CD14-positive monocyte (primary cell): ENCODE measurements around the gene MTG2. TPM values are rescaled to one million over a fixed set of nuclear protein-coding genes. Genes with fewer than 3 reads are reported as not detected.

ENCODE experiments used
- DNase-seq, 3 donors: peaks; one replicate each; pipeline ENCODE4 v3.0.0-alpha.2; 2011 to 2022
- H2AFZ ChIP-seq: 2 replicates; pipeline ENCODE4 v1.6.0; 2012; ENCODE audit warnings: mild to moderate bottlenecking, low read depth, low read length, inconsistent platforms; ENCODE audit not compliant: insufficient read depth, poor library complexity, severe bottlenecking
- H3K27ac ChIP-seq, 2 donors: 1 replicate in 1 of 2; 2 replicates in 1 of 2; pipeline ENCODE4 v1.5.1; 2012 to 2013; ENCODE audit warnings: low read length in 2 of 2, control low read depth in 1 of 2, inconsistent platforms in 1 of 2, low read depth in 1 of 2, mild to moderate bottlenecking in 1 of 2
- H3K27me3 ChIP-seq, 2 donors: one replicate each; pipeline versions ENCODE4 v1.6.0 to v1.6.1; 2011 to 2013; ENCODE audit warnings: low read length in 2 of 2; ENCODE audit not compliant: control insufficient read depth in 2 of 2, insufficient read depth in 2 of 2
- H3K36me3 ChIP-seq, 2 donors: replicated peaks in 1 of 2; 1 replicate in 1 of 2; 2 replicates in 1 of 2; pipeline versions ENCODE4 v1.5.1 to v1.6.1; 2012 to 2013; ENCODE audit warnings: low read length in 2 of 2, control low read depth in 1 of 2, inconsistent platforms in 1 of 2, mild to moderate bottlenecking in 1 of 2; ENCODE audit not compliant: insufficient read depth in 2 of 2, control insufficient read depth in 1 of 2
- H3K4me1 ChIP-seq, 2 donors: 1 replicate in 1 of 2; 2 replicates in 1 of 2; pipeline versions ENCODE4 v1.5.1 to v1.6.1; 2012 to 2013; ENCODE audit warnings: low read length in 2 of 2, control low read depth in 1 of 2, inconsistent platforms in 1 of 2, mild to moderate bottlenecking in 1 of 2, moderate library complexity in 1 of 2; ENCODE audit not compliant: insufficient read depth in 2 of 2, control insufficient read depth in 1 of 2
- H3K4me2 ChIP-seq: replicated peaks from 2 replicates; pipeline ENCODE3; 2012; ENCODE audit warnings: low read length, moderate library complexity, mild to moderate bottlenecking; ENCODE audit not compliant: poor library complexity, severe bottlenecking; ENCODE audit errors: extremely low read depth
- H3K4me3 ChIP-seq, 3 experiments: fragments of 200-600 bp in 1 of 3; sonication (generic) in 1 of 3; replicated peaks in 1 of 3; 1 replicate in 2 of 3; 2 replicates in 1 of 3; pipeline ENCODE4 v1.5.1; 2011 to 2013; ENCODE audit warnings: low read length in 3 of 3, mild to moderate bottlenecking in 3 of 3, control low read depth in 2 of 3, low read depth in 2 of 3, inconsistent platforms in 1 of 3, moderate library complexity in 1 of 3
- H3K79me2 ChIP-seq: 2 replicates; pipeline ENCODE4 v1.6.0; 2012; ENCODE audit warnings: mild to moderate bottlenecking, control low read depth, inconsistent platforms, low read length, moderate library complexity; ENCODE audit not compliant: insufficient read depth
- H3K9ac ChIP-seq: 2 replicates; pipeline ENCODE4 v1.6.0; 2017; ENCODE audit warnings: low read length, mild to moderate bottlenecking; ENCODE audit not compliant: insufficient read depth, poor library complexity, severe bottlenecking
- H3K9me3 ChIP-seq, 2 donors: replicated peaks in 1 of 2; 1 replicate in 1 of 2; 2 replicates in 1 of 2; pipeline versions ENCODE4 v1.5.1 to v1.6.1; 2012 to 2013; ENCODE audit warnings: low read length in 2 of 2, control low read depth in 1 of 2; ENCODE audit not compliant: control insufficient read depth in 1 of 2, insufficient read depth in 1 of 2
- H4K20me1 ChIP-seq: 2 replicates; pipeline ENCODE4 v1.6.0; 2012; ENCODE audit warnings: mild to moderate bottlenecking, low read length, control low read depth, moderate library complexity; ENCODE audit not compliant: insufficient read depth
- H3K27ac Mint-ChIP-seq, 7 donors: one replicate each; pipeline ENCODE4 v1.8.0; 2020; ENCODE audit warnings: mild to moderate bottlenecking in 7 of 7, mixed read lengths in 7 of 7, moderate library complexity in 6 of 7, inconsistent platforms in 2 of 7
- H3K27me3 Mint-ChIP-seq, 3 donors: one replicate each; pipeline ENCODE4 v1.8.0; 2021 to 2022; ENCODE audit warnings: low read depth in 3 of 3, mild to moderate bottlenecking in 3 of 3, mixed read lengths in 3 of 3, moderate library complexity in 3 of 3, inconsistent platforms in 1 of 3
- H3K36me3 Mint-ChIP-seq, 2 donors: one replicate each; pipeline ENCODE4 v1.8.0; 2020; ENCODE audit warnings: mixed read lengths in 2 of 2, inconsistent platforms in 1 of 2, mild to moderate bottlenecking in 1 of 2
- H3K4me1 Mint-ChIP-seq: one replicate; pipeline ENCODE4 v1.8.0; 2020; ENCODE audit warnings: mild to moderate bottlenecking, mixed read lengths
- H3K4me3 Mint-ChIP-seq, 2 donors: one replicate each; pipeline ENCODE4 v1.8.0; 2020; ENCODE audit warnings: mild to moderate bottlenecking in 2 of 2, mixed read lengths in 2 of 2, moderate library complexity in 1 of 2
- H3K9me3 Mint-ChIP-seq, 7 donors: one replicate each; pipeline ENCODE4 v1.8.0; 2020 to 2022; ENCODE audit warnings: mixed read lengths in 7 of 7, mild to moderate bottlenecking in 6 of 7, moderate library complexity in 6 of 7, inconsistent platforms in 2 of 7
- CTCF ChIP-seq: fragments of 200-600 bp; IDR thresholded peaks from one replicate; pipeline ENCODE4 v1.8.0; 2022; ENCODE audit warnings: antibody characterized with exemption, mild to moderate bottlenecking
- WGBS: methylation state at CpG from one replicate; pipeline ENCODE4 v1.1.5; 2013; ENCODE audit warnings: missing lambda C conversion rate; ENCODE audit not compliant: insufficient coverage; 5-methylcytosine and 5-hydroxymethylcytosine counted together
- intact Hi-C, 2 donors: fragments of 100-400 bp; cut with micrococcal nuclease; formaldehyde crosslinking; loops; one replicate each; pipeline versions ENCODE4 v1.15.0 to v1.15.1; 2023
- polyA plus RNA-seq, 3 donors: library from polyadenylated mRNA; depleted of rRNA in 1 of 3; unstranded in 2 of 3; stranded (reverse) in 1 of 3; fragments of 300-500 nt in 2 of 3; fragments of >200 nt in 1 of 3; fragmentation: Illumina TruSeq in 2 of 3; gene quantifications; 1 replicate in 2 of 3; 2 replicates in 1 of 3; pipeline ENCODE4 v1.2.3, GENCODE V29; 2012 to 2021

Gene MTG2
- polyA plus RNA-seq, 3 donors = 10.8 to 16.1 (median 14.9) TPM

GRCh38 chr20:62181808-62182207, 1.0 kb upstream of the MTG2 start:
- Histone ChIP-seq H3K9me3 (no peaks in the 10 kb centered on the region), H3K27ac (peak overlapping the region in 1 of 2 donors; percentile 92), H3K4me2 (peak overlapping the region; percentile 88), H4K20me1 (no peaks in the 10 kb centered on the region), H3K9ac (peak overlapping the region; percentile 92), H2AFZ (peak overlapping the region; percentile 89), H3K27me3 (no peaks in the 10 kb centered on the region), H3K4me3 (peak overlapping the region in 1 of 3 experiments; percentile 84), H3K79me2 (peaks cover 32% of the 10 kb centered on the region), H3K36me3 (peaks cover 7 to 12% of the 10 kb centered on the region in 2 donors), H3K4me1 (peaks cover 20 to 31% of the 10 kb centered on the region in 2 donors)
- no CpG with 5 or more reads among the region's 2 CpGs for WGBS
- Mint-ChIP-seq H3K9me3 (no peaks in the 10 kb centered on the region), H3K4me3 (peak overlapping the region; percentile 87 to 89), H3K27ac (peak overlapping the region in 6 of 7 donors; percentile 20 to 95 (median 92)), H3K4me1 (peaks cover 33% of the 10 kb centered on the region), H3K27me3 (peaks cover 0 to 2% (median 0%) of the 10 kb centered on the region in 3 donors), H3K36me3 (peaks cover 10 to 23% of the 10 kb centered on the region in 2 donors)
- no peak for DNase-seq
- TF ChIP-seq CTCF = no peak
- intact Hi-C loops = loop anchor here (2.0 to 5.0 kb wide), 5 partner anchors 39 to 120 kb away; partner anchors contain the start of genes PSMA7 (in 2 of the 2), SS18L1 (in 2 of the 2), ADRM1 (in 1 of the 2) and LSM14B (in 1 of the 2)

- Mint-ChIP-seq H3K27ac (peak overlapping the region; percentile 89 to 96 (median 93)), H3K9me3 (no peaks in the 10 kb centered on the region), H3K4me3 (peak overlapping the region; percentile 87 to 91), H3K27me3 (peaks cover 0 to 2% (median 0%) of the 10 kb centered on the region in 3 donors), H3K4me1 (peaks cover 43% of the 10 kb centered on the region), H3K36me3 (peaks cover 6 to 10% of the 10 kb centered on the region in 2 donors)
- H3K36me3 ChIP-seq = peaks cover 6 to 9% of the 10 kb centered on the region in 2 donors
- peaks cover 20 to 31% of the 10 kb centered on the region in 2 donors for H3K4me1 ChIP-seq
- H2AFZ ChIP-seq = peak overlapping the region; percentile 89
- H3K4me2 ChIP-seq = peak overlapping the region; percentile 88
- peaks cover 11% of the 10 kb centered on the region for H4K20me1 ChIP-seq
- peak overlapping the region; percentile 77 to 99 (median 84) for H3K4me3 ChIP-seq
- no peak for DNase-seq
- H3K79me2 ChIP-seq = peaks cover 50% of the 10 kb centered on the region
- H3K9me3 ChIP-seq = no peaks in the 10 kb centered on the region
- peak overlapping the region; percentile 57 to 92 for H3K27ac ChIP-seq
- TF ChIP-seq CTCF = no peak
- WGBS = 33% methylated on average over 20 of the region's 25 CpGs
- intact Hi-C loops = loop anchor here (5.0 kb wide), 4 partner anchors 41 to 119 kb away; partner anchors contain the start of genes ADRM1 (in 1 of the 2), LSM14B (in 1 of the 2), PSMA7 (in 1 of the 2) and SS18L1 (in 1 of the 2)
- peak overlapping the region; percentile 92 for H3K9ac ChIP-seq
- no peaks in the 10 kb centered on the region for H3K27me3 ChIP-seq
Observed at GRCh38 chr20:62183426-62184142, 756 bp downstream of the MTG2 start.
